Fibroblast of peridontal ligament (primary cell): Measurements from ENCODE around the gene SLC2A13.
A peak's percentile ranks its signal among the peaks of the same experiment; 100 is the strongest.

Experiments used
- DNase-seq: peaks from one replicate; pipeline ENCODE4 v3.0.0-alpha.2; 2010; ENCODE audit errors: extremely low read depth

The SLC2A13 gene

DNA sequence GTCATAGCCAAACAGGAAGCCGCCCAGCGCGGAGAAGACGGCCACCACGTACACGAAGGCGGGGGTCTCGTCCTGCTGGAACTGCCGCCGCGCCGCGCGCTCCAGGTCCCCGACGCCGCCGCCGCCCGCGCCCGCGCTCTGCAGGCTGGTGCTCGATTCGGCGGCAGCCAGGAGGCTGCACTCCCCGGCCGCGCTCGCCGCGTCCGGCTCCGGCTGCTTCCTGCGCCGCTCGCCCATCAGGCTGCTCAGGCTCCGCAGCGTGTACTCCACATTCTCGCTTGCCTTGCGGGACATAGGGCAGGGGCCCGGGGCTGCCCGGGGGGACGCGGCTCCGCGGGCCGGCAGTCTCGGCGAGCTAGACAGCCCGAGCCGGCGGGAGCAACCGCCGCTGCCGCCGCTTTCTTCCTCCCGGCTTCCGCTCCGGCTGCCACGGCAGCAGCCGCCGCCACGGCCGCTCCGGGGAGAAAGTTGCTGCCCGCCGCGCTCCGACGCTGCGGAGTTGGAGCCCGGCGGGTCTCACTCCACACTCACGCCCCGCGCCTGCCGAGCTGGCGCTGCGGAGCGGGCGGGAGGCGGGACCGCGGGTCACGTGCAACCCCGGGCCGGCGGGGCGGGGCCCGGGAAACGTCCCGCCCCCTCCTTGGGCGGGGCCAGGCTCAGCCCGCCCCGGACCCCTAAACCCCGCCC, at the start of gene SLC2A13:
Gene SLC2A13 (minus strand): TSS at position 567 of the 687 bp plus-strand sequence. CDS start 273 bp downstream, at position 294.
- peak; percentile 55 for DNase-seq

DNA sequence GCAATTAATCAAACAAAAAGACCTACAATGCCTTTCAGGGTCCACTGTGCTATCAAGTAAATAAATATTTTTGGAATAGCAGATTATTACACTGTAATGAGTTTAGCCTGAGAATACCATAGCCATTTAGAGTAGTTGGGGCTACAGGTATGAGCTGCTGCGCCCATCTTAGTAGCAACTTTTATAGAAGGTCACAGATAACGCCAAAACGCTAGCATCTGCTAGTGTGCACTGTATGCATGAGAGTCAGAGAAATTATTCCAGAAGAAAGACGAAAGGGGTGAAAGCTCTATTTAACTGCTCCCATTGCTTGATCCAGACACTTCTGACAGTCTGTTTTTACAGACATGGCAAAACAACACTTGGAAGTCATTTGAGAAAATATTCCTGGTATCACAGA, 48.5 kb upstream of the SLC2A13 start:
- no peak for DNase-seq

DNA sequence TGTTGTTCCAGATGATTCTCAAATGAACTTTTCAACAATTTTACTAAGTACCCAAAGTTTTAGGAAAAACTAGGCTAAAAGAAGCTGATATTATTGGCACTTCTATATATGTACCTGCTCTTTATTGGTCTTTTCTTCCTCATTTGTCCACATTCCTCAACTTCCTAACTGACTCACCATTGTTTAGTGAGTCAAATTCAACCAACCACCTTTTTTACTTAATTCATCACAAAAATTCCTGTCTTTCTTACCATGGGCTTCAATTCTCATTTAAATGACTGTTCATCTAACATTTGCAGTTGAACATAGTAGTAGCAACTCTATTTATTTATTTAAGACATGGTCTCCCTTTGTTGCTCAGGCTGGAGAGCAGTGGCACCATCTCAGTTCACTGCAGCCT, 47.6 kb upstream of the SLC2A13 start:
- no peak for DNase-seq

DNA sequence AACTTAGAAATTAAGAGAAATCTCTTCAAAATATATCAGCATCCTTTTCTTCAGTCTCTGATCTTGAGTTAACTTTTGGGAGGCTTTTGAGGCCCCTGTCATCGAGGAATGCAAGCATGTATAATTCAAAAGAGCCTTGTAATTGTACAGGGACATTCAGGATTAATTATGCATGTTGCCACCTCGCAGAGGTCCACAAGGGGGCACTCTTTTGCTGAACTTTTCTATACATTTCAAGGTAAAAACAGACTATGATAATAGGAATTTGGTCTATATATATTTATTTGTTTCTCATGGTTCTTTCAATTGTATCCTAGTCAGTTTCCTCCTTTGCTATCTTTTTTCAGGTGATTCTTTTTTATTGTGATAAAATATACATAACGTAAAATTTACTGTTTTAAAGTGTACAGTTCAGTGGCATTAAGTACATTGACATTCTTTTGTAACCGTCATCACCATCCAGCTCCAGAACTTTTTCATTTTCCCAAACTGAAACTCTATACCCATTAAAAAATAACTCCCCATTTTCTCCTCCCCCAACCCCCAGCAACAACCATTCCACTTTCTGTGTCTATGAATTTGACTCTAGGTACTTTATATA, 47.0 kb upstream of the SLC2A13 start:
- peak; percentile 74 for DNase-seq

DNA sequence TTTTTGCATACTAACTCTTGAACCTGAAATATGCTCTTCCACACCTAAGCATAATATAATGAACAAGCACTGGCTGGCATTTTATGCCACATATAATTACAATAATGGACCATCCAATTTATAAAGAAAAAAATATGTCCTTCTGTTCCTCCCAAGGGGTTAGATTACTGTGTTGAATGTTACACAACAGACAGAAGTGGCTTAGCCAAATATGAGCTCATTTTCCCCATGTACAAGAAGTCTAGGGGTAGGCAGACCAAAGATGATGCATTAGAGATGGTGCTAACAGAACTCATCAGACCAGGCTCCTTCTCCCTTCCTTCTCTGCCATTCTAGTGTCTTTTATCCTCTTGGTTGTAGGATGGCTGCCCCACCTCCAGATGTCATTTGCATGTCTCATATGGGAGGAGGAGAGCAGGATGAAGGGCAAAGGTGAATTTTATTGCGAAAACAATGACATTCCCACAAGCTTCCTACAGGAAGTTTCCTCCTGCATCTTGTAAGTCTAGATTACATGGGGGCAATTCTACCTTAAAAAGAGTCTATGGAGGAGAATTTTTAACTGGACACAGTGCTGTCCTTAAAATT, 43.9 kb upstream of the SLC2A13 start:
- no peak for DNase-seq

DNA sequence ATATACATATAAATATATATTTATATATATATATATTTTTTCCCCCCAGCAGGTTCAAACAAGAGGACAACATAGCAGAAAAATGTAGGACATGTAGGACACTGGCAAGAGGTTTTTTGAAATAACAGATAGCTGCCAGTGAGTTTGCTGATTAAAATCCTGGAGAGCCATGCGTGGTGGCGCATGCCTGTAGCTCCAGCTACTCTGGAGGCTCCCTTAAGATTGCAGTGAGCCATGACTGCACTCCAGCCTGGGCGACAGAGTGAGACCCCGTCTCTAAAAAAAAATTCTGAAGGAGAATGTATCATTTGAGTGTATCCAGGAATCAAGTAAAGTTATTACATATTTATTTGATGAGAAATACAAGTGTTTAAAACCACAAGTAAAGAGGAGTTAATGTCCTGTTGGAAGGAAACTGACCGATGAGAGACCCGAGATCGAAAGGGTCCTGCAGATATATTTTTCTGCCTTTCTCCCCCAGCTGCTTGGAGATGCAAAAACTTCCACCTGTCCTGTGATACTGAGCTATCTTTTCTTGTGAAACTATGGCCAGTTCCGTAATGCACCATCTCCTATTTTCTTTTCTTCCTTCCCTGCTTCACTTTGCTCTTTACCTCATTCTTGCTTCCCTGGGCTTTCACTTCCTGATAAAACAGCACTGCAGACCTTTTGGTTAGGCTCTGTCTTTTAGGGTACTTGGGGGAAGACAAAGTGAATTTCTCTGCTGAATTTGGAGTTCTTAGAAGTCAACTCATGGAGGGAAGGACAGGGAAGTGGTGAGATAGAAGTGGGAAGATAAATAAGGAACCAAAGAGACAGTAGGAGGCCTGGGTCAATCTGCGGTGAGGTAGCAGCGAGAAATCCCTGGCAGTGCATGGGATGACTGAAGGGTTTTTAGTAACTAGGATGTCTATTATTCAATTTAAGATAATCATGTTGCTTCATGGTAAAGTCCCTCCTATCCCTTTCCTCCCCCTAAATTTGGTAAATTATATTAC, 41.2 kb upstream of the SLC2A13 start:
- no peak for DNase-seq

DNA sequence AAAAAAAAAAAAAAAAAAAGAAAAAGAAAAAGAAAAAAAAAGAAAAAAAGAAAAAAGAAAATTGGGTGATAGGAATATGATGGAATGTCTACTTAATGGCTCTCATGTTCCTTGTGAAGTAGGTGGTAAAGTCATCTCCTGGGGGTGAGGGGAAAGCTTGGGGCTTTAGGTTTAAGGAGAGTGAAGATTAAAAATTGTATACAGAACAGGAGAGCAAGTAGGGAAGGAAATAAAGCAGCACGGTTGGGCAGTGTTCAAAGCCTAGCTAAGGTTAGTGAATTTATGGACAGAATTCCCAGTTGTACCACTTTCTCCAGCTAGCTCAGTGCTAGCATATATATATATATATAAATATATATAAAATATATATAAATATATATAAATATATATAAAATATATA, 40.0 kb upstream of the SLC2A13 start:
- DNase-seq, result no peak

DNA sequence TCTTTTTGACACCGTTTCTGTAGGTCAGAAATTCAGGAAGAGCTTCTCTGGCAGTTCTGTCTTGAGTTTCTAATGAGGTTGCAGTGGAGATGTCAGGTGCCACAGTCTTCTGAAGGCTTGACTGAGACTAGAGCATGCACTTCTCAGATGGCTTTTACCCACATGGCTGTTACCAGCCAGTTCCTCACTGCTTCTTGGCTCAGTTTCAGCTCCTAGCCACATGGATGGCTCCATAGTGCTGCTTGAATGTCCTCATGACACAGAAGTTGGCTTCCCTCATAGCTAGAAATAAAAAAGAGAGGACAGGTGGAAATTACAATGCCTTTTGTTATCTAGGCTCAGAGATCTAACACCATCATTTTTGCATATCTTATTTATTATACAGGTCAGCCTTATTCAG, 38.1 kb upstream of the SLC2A13 start:
- no peak for DNase-seq

DNA sequence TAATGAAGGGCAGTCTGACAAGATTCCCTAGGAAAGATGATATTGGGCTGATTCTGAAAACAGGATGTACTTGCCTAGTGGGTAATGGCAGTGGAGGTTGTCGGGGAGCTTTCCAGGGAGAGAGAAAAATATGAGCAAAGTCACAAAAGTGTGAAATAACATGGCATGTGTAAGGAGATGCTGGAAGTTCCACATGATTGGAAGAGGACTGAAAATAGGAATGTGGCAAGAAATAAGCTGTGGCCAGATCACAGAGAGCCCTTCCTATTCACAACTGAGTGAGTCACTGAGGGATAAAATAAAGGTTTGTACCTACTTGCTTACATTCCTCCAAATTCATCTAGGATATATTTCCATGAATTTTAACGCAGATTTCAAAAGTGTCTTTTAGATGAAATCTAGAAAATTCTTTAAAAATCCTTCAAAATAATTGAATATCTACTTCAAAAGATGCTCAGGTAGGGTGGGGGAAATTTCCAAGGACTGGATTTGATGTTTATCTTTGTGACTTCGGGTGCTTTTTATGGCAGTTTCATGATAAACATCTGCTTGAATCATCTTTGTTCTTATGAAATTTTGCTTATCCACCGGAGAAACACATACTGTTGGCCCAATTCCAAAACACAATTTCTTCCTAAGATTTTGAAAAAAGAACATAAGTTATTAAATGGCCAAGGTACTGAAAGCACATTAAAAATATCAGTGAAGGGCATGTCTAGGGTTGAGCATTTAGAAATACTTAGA, 36.3 kb upstream of the SLC2A13 start:
- no peak for DNase-seq

DNA sequence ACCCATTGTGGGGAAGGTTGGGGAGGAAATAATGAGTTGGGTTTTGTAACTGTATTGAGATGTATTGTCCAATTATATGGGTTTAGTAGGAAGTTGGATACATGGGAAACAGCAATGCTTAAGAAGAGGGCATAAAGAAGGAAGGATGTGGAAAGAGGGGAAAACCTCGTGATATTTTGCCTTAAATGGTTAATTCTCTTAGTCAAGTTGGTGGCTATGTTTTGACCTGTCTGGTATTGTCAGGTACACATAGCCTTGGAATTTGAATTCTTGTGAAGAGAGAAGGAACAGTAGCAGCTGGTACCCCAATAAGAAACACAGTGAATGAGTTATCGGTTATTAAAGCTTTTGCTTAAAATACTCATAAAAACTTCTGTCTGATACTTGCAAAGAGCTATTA, 32.6 kb upstream of the SLC2A13 start:
- no peak for DNase-seq

DNA sequence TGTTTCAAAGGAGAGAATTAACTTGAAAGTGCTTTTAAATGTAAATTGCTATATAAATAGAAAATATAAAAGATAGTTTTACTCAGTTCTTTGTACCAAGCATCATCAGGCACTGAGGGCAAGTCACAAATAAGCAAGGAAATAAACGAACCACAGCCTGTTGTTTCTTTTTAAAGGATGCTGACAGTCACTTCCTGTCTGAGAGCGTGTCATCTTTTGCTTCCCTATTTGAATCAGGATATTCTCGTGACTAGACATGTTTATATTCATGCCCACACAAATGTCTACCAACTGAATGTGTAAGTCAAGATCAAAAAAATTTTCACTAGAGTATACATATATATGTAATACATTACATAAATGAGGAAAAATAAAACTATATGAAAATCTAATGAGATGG, 31.4 kb upstream of the SLC2A13 start:
- DNase-seq, result no peak

DNA sequence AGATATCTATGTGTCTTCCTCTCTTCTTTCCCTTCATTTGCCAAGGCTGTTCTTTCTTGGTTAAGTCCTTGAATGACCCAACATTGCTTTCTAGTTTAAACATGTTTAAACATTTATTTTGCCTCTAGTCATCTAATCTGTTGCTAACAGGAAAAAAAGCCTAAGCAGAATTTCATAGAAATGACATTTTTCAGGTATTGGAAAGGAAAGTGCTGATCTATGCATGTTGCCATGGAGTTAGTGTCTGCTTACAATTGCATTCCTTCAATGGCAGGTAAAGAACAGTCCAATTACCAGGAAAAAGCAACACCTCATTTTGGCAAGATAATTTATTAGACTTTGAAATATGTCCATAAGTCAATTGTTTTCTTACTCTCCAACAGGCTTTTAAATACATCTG, 21.5 kb upstream of the SLC2A13 start:
- DNase-seq, result no peak

DNA sequence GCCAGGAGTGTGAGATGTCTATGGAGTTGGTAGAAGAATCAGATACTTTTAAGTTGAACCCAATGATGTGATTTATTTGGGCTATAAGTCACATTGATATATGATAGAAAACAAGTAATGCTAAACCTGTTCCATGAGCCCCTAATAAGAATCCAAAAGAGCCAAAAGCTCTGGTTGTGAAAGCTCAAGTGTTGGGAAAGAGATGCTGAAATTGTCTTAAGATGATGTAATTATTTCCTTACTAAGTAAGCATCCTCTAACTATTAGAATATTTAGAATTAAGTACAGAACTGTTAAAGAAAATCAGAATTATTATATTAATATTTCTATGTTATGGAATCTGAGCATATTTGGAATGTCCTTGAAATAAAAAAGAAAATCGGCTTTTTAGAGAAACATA, 17.6 kb upstream of the SLC2A13 start:
- DNase-seq, result no peak

DNA sequence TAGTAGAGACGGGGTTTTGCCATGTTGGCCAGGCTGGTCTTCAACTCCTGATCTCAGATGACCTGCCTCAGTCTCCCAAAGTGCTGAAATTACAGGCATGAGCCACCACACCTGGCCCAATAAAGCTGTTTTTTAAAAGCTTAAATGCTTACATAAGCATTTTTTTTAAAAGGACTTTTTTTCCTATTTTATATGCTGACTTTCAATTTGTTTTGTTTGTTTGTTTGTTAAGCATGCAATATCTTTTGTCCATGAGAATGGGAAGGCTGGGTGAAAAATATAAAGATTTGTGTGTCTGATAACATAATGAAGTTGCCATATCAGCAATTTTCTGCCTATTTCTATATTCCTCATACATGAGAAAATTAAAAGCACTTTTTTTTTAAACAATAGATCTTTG, 17.0 kb upstream of the SLC2A13 start:
- DNase-seq, result no peak

DNA sequence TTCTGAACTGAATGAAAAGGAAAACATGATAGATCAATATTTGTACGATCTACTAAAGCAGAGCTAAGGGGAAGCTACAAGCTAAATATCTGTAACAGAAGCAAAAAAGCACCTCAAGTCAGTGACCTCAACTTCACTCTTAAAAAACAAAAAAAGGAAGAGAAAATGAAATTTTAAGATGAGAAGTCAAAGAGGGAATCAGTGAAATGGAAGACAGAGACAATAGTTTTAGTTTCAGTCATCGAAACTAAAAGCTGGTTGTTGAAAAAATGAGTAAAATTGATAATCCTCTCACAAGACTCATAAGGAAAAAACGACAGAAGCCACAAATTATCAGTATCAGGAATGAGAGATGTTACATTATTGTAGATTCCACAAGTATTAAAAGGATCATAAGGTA, 11.9 kb upstream of the SLC2A13 start:
- no peak for DNase-seq

DNA sequence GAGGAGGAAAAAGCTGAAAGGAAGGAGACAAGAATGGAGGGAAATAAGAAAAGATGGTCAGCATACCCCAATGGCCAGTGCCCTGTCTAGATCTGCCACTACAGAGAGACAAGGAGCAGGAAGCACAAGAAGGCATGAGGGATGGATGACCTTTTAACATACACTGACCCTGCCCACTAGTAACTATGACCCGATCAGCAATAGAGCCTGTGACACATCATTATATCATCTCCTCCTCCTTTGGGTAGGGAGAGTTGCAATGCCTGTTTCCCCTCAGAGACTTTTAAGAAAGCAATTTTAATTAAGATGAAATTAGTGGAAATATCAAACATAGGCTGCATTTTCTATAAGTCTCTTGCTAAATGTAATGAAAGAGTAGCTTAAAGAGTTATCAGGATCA, 4.7 kb upstream of the SLC2A13 start:
- no peak for DNase-seq

DNA sequence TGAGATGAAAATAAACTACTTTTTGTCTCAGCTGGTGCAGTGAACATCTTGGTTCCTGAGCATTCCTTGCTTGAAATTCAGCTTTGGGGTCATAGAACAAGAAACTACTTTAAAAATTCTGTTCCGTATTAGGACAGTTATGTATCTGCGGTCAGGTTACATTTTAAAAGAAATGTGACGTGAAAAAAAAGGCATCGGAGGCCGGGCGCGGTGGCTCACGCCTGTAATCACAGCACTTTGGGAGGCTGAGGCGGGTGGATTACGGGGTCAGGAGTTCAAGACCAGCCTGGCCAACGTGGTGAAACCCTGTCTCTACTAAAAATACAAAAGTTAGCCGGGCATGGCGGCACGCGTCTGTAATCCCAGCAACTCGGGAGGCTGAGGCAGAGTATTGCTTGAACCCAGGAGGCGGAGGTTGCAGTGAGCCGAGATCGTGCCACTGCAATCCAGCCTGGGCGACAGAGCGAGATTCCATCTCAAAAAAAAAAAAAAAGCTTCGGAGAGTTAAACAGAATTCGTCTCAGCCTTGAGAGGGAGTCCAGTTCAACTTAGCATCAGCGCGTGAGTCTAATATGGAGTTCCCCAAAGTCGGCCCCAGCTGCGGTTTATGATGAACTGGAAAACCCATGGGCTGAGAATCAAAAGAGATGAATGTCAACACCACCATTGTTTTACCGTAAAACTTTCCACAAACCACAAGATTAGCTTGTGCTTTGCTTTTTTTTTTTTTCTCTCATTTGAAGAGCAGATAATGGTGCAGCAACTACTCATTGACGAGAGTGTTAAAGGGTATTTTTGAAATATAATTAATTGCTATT, 2.1 kb upstream of the SLC2A13 start:
- DNase-seq, result peak; percentile 8

DNA sequence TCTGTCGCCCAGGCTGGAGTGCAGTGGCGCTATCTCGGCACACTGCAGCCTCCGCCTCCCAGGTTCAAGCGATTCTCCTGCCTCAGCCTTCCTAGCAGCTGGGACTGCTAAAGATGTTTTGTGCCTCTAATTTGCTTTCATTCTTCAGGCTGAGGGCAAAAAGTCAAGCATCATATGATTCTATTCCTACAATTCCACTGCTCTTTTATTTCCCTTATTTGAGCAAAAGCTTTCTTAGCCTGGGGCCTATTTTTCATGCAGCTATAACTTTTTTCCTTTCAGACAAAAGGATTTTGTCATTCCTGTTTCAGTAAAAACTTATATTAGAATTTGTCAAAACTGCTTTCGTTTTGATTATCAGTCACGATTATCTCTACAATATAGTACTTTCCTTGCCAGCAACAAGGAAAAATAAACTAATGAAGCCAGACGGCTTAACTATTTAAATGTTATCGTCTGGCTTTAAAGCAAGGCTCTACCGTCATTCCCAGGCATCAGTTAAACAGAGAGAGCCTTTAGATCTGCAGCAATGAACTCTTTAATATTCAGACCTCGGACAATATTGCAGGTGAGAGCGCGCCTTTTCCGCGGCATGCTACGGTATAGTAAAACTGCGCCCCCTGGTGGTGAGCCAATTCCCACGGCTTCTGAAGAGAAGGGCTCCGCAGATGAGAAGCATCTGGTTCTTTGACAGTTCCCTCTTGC, 1.4 kb upstream of the SLC2A13 start:
- DNase-seq, result peak; percentile 82

DNA sequence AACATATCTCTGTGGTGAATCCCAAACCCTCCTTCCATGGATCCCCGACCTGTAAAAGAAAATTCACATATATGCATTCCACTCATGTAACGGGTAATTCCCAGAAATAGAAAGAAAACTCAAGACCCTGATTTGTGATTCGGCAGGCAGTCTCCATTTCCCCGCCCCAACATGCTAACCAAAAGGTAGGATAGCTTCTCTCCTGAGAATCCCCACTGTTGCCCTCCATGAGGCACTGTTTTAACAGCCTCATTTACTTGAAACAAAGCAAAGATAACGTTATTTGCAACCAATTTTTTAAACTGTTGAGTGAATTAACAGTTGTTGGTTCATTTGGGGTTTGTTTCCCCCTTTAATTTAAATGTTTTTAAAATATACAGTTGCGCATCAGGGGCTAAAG, 774 bp upstream of the SLC2A13 start:
- DNase-seq, result no peak

DNA sequence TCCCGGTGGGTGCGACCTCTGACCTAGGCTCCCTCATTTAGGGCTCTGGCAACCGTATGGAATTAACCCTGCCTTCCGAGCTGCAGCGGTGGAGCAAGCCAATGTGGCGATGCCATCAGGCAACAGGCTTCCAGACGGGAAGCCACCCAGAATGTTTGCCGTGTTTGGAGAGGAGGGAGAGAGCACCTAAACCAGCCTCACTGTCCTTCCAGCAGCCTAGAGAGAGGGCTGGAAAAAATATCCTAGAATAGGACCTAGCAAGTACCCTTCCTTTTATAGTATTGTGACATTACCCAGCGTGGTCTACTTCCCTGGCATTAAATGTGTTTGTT, 287 bp upstream of the SLC2A13 start:
- DNase-seq, result peak; percentile 22

DNA sequence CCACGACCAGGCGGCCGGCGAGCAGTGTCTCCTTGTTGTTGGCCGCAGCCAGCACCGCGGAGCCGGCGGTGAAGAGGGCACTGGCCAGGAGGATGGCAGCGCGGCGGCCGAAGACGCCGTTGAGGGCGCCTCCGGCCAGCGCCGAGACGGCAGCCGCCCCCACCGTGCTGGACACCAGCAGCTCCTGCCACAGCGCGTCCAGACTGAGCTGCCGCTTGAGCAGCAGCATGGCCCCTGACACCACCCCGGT, 691 bp downstream of the SLC2A13 start:
- no peak for DNase-seq
